CD14-positive monocyte (primary cell): ENCODE results near the gene RPEL1. TPM values are rescaled to one million over a fixed set of nuclear protein-coding genes. Genes with fewer than 3 reads are reported as not detected.

Source experiments
- DNase-seq, 3 donors: peaks; one replicate each; pipeline ENCODE4 v3.0.0-alpha.2; 2011 to 2022
- H2AFZ ChIP-seq: 2 replicates; pipeline ENCODE4 v1.6.0; 2012; ENCODE audit warnings: mild to moderate bottlenecking, low read depth, low read length, inconsistent platforms; ENCODE audit not compliant: insufficient read depth, poor library complexity, severe bottlenecking
- H3K27ac ChIP-seq, 2 donors: 1 replicate in 1 of 2; 2 replicates in 1 of 2; pipeline ENCODE4 v1.5.1; 2012 to 2013; ENCODE audit warnings: low read length in 2 of 2, control low read depth in 1 of 2, inconsistent platforms in 1 of 2, low read depth in 1 of 2, mild to moderate bottlenecking in 1 of 2
- H3K27me3 ChIP-seq, 2 donors: one replicate each; pipeline versions ENCODE4 v1.6.0 to v1.6.1; 2011 to 2013; ENCODE audit warnings: low read length in 2 of 2; ENCODE audit not compliant: control insufficient read depth in 2 of 2, insufficient read depth in 2 of 2
- H3K36me3 ChIP-seq, 2 donors: replicated peaks in 1 of 2; 1 replicate in 1 of 2; 2 replicates in 1 of 2; pipeline versions ENCODE4 v1.5.1 to v1.6.1; 2012 to 2013; ENCODE audit warnings: low read length in 2 of 2, control low read depth in 1 of 2, inconsistent platforms in 1 of 2, mild to moderate bottlenecking in 1 of 2; ENCODE audit not compliant: insufficient read depth in 2 of 2, control insufficient read depth in 1 of 2
- H3K4me1 ChIP-seq, 2 donors: 1 replicate in 1 of 2; 2 replicates in 1 of 2; pipeline versions ENCODE4 v1.5.1 to v1.6.1; 2012 to 2013; ENCODE audit warnings: low read length in 2 of 2, control low read depth in 1 of 2, inconsistent platforms in 1 of 2, mild to moderate bottlenecking in 1 of 2, moderate library complexity in 1 of 2; ENCODE audit not compliant: insufficient read depth in 2 of 2, control insufficient read depth in 1 of 2
- H3K4me2 ChIP-seq: replicated peaks from 2 replicates; pipeline ENCODE3; 2012; ENCODE audit warnings: low read length, moderate library complexity, mild to moderate bottlenecking; ENCODE audit not compliant: poor library complexity, severe bottlenecking; ENCODE audit errors: extremely low read depth
- H3K4me3 ChIP-seq, 3 experiments: fragments of 200-600 bp in 1 of 3; sonication (generic) in 1 of 3; replicated peaks in 1 of 3; 1 replicate in 2 of 3; 2 replicates in 1 of 3; pipeline ENCODE4 v1.5.1; 2011 to 2013; ENCODE audit warnings: low read length in 3 of 3, mild to moderate bottlenecking in 3 of 3, control low read depth in 2 of 3, low read depth in 2 of 3, inconsistent platforms in 1 of 3, moderate library complexity in 1 of 3
- H3K79me2 ChIP-seq: 2 replicates; pipeline ENCODE4 v1.6.0; 2012; ENCODE audit warnings: mild to moderate bottlenecking, control low read depth, inconsistent platforms, low read length, moderate library complexity; ENCODE audit not compliant: insufficient read depth
- H3K9ac ChIP-seq: 2 replicates; pipeline ENCODE4 v1.6.0; 2017; ENCODE audit warnings: low read length, mild to moderate bottlenecking; ENCODE audit not compliant: insufficient read depth, poor library complexity, severe bottlenecking
- H3K9me3 ChIP-seq, 2 donors: replicated peaks in 1 of 2; 1 replicate in 1 of 2; 2 replicates in 1 of 2; pipeline versions ENCODE4 v1.5.1 to v1.6.1; 2012 to 2013; ENCODE audit warnings: low read length in 2 of 2, control low read depth in 1 of 2; ENCODE audit not compliant: control insufficient read depth in 1 of 2, insufficient read depth in 1 of 2
- H4K20me1 ChIP-seq: 2 replicates; pipeline ENCODE4 v1.6.0; 2012; ENCODE audit warnings: mild to moderate bottlenecking, low read length, control low read depth, moderate library complexity; ENCODE audit not compliant: insufficient read depth
- H3K27ac Mint-ChIP-seq, 7 donors: one replicate each; pipeline ENCODE4 v1.8.0; 2020; ENCODE audit warnings: mild to moderate bottlenecking in 7 of 7, mixed read lengths in 7 of 7, moderate library complexity in 6 of 7, inconsistent platforms in 2 of 7
- H3K27me3 Mint-ChIP-seq, 3 donors: one replicate each; pipeline ENCODE4 v1.8.0; 2021 to 2022; ENCODE audit warnings: low read depth in 3 of 3, mild to moderate bottlenecking in 3 of 3, mixed read lengths in 3 of 3, moderate library complexity in 3 of 3, inconsistent platforms in 1 of 3
- H3K36me3 Mint-ChIP-seq, 2 donors: one replicate each; pipeline ENCODE4 v1.8.0; 2020; ENCODE audit warnings: mixed read lengths in 2 of 2, inconsistent platforms in 1 of 2, mild to moderate bottlenecking in 1 of 2
- H3K4me1 Mint-ChIP-seq: one replicate; pipeline ENCODE4 v1.8.0; 2020; ENCODE audit warnings: mild to moderate bottlenecking, mixed read lengths
- H3K4me3 Mint-ChIP-seq, 2 donors: one replicate each; pipeline ENCODE4 v1.8.0; 2020; ENCODE audit warnings: mild to moderate bottlenecking in 2 of 2, mixed read lengths in 2 of 2, moderate library complexity in 1 of 2
- H3K9me3 Mint-ChIP-seq, 7 donors: one replicate each; pipeline ENCODE4 v1.8.0; 2020 to 2022; ENCODE audit warnings: mixed read lengths in 7 of 7, mild to moderate bottlenecking in 6 of 7, moderate library complexity in 6 of 7, inconsistent platforms in 2 of 7
- CTCF ChIP-seq: fragments of 200-600 bp; IDR thresholded peaks from one replicate; pipeline ENCODE4 v1.8.0; 2022; ENCODE audit warnings: antibody characterized with exemption, mild to moderate bottlenecking
- WGBS: methylation state at CpG from one replicate; pipeline ENCODE4 v1.1.5; 2013; ENCODE audit warnings: missing lambda C conversion rate; ENCODE audit not compliant: insufficient coverage; 5-methylcytosine and 5-hydroxymethylcytosine counted together
- intact Hi-C, 2 donors: fragments of 100-400 bp; cut with micrococcal nuclease; formaldehyde crosslinking; loops; one replicate each; pipeline versions ENCODE4 v1.15.0 to v1.15.1; 2023
- polyA plus RNA-seq, 3 donors: library from polyadenylated mRNA; depleted of rRNA in 1 of 3; unstranded in 2 of 3; stranded (reverse) in 1 of 3; fragments of 300-500 nt in 2 of 3; fragments of >200 nt in 1 of 3; fragmentation: Illumina TruSeq in 2 of 3; gene quantifications; 1 replicate in 2 of 3; 2 replicates in 1 of 3; pipeline ENCODE4 v1.2.3, GENCODE V29; 2012 to 2021

The RPEL1 gene
- polyA plus RNA-seq, 3 donors: not detected

DNA sequence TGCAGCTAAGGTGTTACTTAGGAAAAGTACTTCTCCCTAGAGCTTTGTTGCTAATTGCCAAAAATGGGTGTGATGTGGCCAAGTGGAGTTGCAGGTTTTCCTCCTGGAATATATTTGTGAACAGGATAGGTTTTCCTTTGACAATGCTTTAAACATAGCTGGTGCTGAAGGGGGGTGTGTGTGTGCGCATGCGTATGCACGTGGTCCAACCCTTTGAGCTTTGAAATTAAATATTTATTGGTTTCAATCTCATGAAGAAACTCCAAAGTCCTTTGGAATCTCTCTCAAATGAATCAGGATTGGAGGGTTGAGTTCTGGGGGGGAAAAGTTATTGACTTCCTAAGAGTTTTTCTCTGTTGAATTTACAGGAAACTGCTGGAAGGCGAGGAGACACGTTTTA lies 42.3 kb downstream of the RPEL1 start:
- Histone ChIP-seq H4K20me1 (no peaks in the 10 kb centered on the region), H3K27me3 (peaks cover 23 to 24% of the 10 kb centered on the region in 2 donors), H3K79me2 (no peaks in the 10 kb centered on the region), H3K4me1 (peaks cover 17% of the 10 kb centered on the region in 2 donors), H3K4me3 (no peak overlapping the region), H3K27ac (no peak overlapping the region), H3K4me2 (no peak overlapping the region), H2AFZ (no peak overlapping the region), H3K9ac (no peak overlapping the region), H3K9me3 (no peaks in the 10 kb centered on the region), H3K36me3 (no peaks in the 10 kb centered on the region)
- Mint-ChIP-seq H3K27me3 (peaks cover 26 to 40% (median 27%) of the 10 kb centered on the region in 3 donors), H3K4me3 (no peak overlapping the region), H3K4me1 (peaks cover 18% of the 10 kb centered on the region), H3K27ac (no peak overlapping the region), H3K9me3 (peaks cover 0 to 3% (median 0%) of the 10 kb centered on the region in 7 donors), H3K36me3 (no peaks in the 10 kb centered on the region)
- TF ChIP-seq CTCF: no peak
- no peak for DNase-seq
- no CpG with 5 or more reads among the region's 5 CpGs for WGBS
- intact Hi-C loops: no loop called here

DNA sequence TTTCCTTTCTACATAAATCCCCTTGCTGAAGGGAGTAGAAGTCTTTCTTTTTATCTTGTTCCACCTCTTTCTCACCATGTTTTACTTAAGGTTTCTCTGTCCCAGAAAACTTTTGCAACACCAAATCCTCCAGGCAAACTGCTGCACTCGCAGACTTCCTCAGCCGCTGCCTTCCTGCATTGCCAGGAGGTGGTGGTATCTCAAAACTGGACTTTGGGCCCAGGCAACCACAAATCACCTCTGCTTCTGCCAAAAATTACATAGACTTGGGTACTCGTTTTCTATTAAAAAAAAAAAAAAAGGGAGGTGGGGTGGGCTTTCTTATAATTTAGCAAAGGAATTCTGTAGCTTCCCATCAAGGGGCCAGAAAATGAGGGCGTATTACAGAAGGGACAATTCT lies 45.9 kb downstream of the RPEL1 start:
- Histone ChIP-seq H3K9ac (no peak overlapping the region), H3K79me2 (no peaks in the 10 kb centered on the region), H3K36me3 (no peaks in the 10 kb centered on the region), H3K9me3 (no peaks in the 10 kb centered on the region), H4K20me1 (no peaks in the 10 kb centered on the region), H3K27me3 (peaks cover 19 to 23% of the 10 kb centered on the region in 2 donors), H3K4me3 (no peak overlapping the region), H3K4me2 (no peak overlapping the region), H3K27ac (no peak overlapping the region), H3K4me1 (no peaks in the 10 kb centered on the region), H2AFZ (no peak overlapping the region)
- no peak for TF ChIP-seq CTCF
- H3K9me3 Mint-ChIP-seq: peaks cover 0 to 2% (median 0%) of the 10 kb centered on the region in 7 donors
- H3K4me3 Mint-ChIP-seq: no peak overlapping the region
- peaks cover 26 to 37% (median 27%) of the 10 kb centered on the region in 3 donors for H3K27me3 Mint-ChIP-seq
- DNase-seq: no peak
- no peaks in the 10 kb centered on the region for H3K4me1 Mint-ChIP-seq
- intact Hi-C loops: no loop called here
- no peaks in the 10 kb centered on the region for H3K36me3 Mint-ChIP-seq
- whole genome bisulfite sequencing: no CpG with 5 or more reads among the region's 4 CpGs
- H3K27ac Mint-ChIP-seq: no peak overlapping the region
